ENCODE results near the gene CDK6. TPM values are rescaled to one million over a fixed set of nuclear protein-coding genes. Genes with fewer than 3 reads are reported as not detected.

Gene CDK6
- total and polyA plus RNA-seq, 2 of the 8 experiments (the other 6 are each of a cell fraction or from before 2014, with no cell fraction given), result 5.9 to 18.9 TPM

DNA sequence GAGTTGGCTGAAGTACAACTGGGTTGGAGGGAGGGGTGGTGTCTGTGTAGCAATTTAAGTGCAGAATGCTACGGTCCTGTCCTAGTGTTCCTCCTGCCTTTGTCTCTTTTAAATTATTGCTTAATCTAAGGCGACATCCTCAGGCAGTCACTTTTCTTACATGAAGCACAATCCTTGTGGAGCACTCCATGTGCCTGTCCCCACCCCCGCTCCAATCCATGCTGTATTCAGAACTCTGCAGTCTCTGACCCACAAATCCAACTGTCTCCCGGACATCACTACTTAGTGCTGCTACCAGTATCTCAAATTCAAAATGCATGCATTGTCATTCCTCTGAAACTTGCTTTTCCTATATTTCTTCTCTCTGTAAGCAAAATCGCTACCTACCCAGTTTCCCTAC, 154.7 kb downstream of the CDK6 start:
- ChIA-PET CTCF (ENCODE audit: partially characterized antibody) (interaction anchor here (0.7 to 1.3 kb wide), 5 partner anchors 9 to 151 kb away, joined by 3 to 4 read pairs (median 4); no protein-coding TSS in a partner anchor), POLR2A (ENCODE audit: partially characterized antibody) (no interaction called here)
- TF ChIP-seq BCL11A (IDR thresholded peaks at IDR 0.05; ENCODE audit: low read depth in 2 of 2, low read length in 2 of 2) (no peak), GTF2F1 (IDR thresholded peaks at IDR 0.05; ENCODE audit: borderline replicate concordance, low read depth, low read length) (no peak), RBBP5 (IDR thresholded peaks at IDR 0.05; ENCODE audit: borderline replicate concordance, low read depth, low read length) (no peak), RNF2 (IDR thresholded peaks at IDR 0.05; ENCODE audit: borderline replicate concordance, low read depth, low read length, missing control alignments, poor library complexity, severe bottlenecking) (no peak), TAF1 (IDR thresholded peaks at IDR 0.05; ENCODE audit: low read depth, low read length) (no peak), HDAC2 (IDR thresholded peaks at IDR 0.05; ENCODE audit: borderline replicate concordance in 1 of 2, low read depth in 2 of 2, low read length in 2 of 2) (no peak), CBX8 (IDR thresholded peaks at IDR 0.05; ENCODE audit: borderline replicate concordance, low read depth, low read length) (no peak), MAFK (IDR thresholded peaks at IDR 0.05; ENCODE audit: low read depth, low read length) (no peak), JUN (IDR thresholded peaks at IDR 0.05; ENCODE audit: low read depth, low read length) (no peak), JUND (IDR thresholded peaks at IDR 0.05; ENCODE audit: low read length) (no peak), KDM5A (IDR thresholded peaks at IDR 0.05; ENCODE audit: low read length) (no peak)
- TF ChIP-seq, protein P1, sequence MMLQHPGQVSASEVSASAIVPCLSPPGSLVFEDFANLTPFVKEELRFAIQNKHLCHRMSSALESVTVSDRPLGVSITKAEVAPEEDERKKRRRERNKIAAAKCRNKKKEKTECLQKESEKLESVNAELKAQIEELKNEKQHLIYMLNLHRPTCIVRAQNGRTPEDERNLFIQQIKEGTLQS (IDR thresholded peaks at IDR 0.05; ENCODE audit: insufficient read depth, low read depth, low read length), result no peak
- Histone ChIP-seq H3K23me2 (ENCODE audit: low read depth, low read length) (no peaks in the 10 kb centered on the region), H3K27me3 (replicated peaks in 1 of 4; ENCODE audit: control insufficient read depth in 3 of 4, extremely low read depth in 1 of 4, insufficient read depth in 3 of 4, low read length in 3 of 4) (peaks cover 0 to 9% (median 3%) of the 10 kb centered on the region in 4 experiments; a peak in 5 of 7 replicates), H3K4ac (replicated peaks; ENCODE audit: insufficient read length, low read depth, low read length) (no peak overlapping the region), H3K9ac (replicated peaks in 1 of 4; ENCODE audit: extremely low read depth in 1 of 4, low read depth in 3 of 4, low read length in 3 of 4) (no peak overlapping the region), H3K9me3 (ENCODE audit: insufficient read depth in 2 of 2, low read depth in 1 of 2, low read length in 1 of 2) (no peaks in the 10 kb centered on the region), H2BK12ac (ENCODE audit: low read depth, low read length) (peak overlapping the region; percentile 64; the same call in 1 of the 2 replicates), H3K27ac (ENCODE audit: low read depth, low read length) (no peak overlapping the region), H3K4me2 (ENCODE audit: insufficient read depth in 1 of 2, low read depth in 2 of 2, low read length in 2 of 2) (no peak overlapping the region), H3K36me3 (ENCODE audit: control insufficient read depth in 2 of 4, insufficient read depth in 4 of 4, low read length in 3 of 4) (no peaks in the 10 kb centered on the region), H2BK15ac (ENCODE audit: low read length) (peak overlapping the region; percentile 2; the same call in 1 of the 2 replicates), H4K5ac (ENCODE audit: insufficient read length, low read depth, low read length) (no peak overlapping the region), H3K14ac (ENCODE audit: insufficient read length) (no peak overlapping the region), H3K4me3 (ENCODE audit: extremely low read depth in 1 of 4, insufficient read depth in 2 of 4, low read depth in 3 of 4, low read length in 4 of 4) (no peak overlapping the region), H3K79me2 (ENCODE audit: control insufficient read depth in 1 of 2, insufficient read depth in 2 of 2, low read length in 2 of 2) (no peaks in the 10 kb centered on the region), H3K4me1 (replicated peaks in 1 of 4; ENCODE audit: control insufficient read depth in 3 of 4, insufficient read depth in 4 of 4, low read length in 3 of 4) (peaks cover 1 to 16% (median 8%) of the 10 kb centered on the region in 4 experiments; a peak in 4 of 7 replicates), H4K8ac (ENCODE audit: extremely low read depth, insufficient read depth, low read length) (no peak overlapping the region), H2AFZ (ENCODE audit: low read length) (no peak overlapping the region), H2BK5ac (ENCODE audit: low read depth, low read length) (no peak overlapping the region), H3K18ac (ENCODE audit: extremely low read depth, low read length) (no peak overlapping the region), H4K20me1 (replicated peaks in 1 of 2; ENCODE audit: control insufficient read depth in 1 of 2, insufficient read depth in 2 of 2, low read length in 2 of 2) (no peaks in the 10 kb centered on the region), H2BK20ac (ENCODE audit: low read length) (no peak overlapping the region), H3K23ac (ENCODE audit: insufficient read length) (no peak overlapping the region), H3K79me1 (ENCODE audit: low read depth, low read length) (no peaks in the 10 kb centered on the region; the same call in 1 of the 2 replicates), H2AK5ac (ENCODE audit: low read depth, low read length) (no peak overlapping the region), H4K91ac (replicated peaks; ENCODE audit: insufficient read length, low read length) (no peak overlapping the region), H3K56ac (replicated peaks; ENCODE audit: insufficient read length, low read depth, low read length) (no peak overlapping the region), H2BK120ac (replicated peaks; ENCODE audit: low read depth, low read length) (no peak overlapping the region)
- FAIRE-seq, result no peak
- WGBS, 2 experiments (ENCODE audit: extremely low coverage in 1 of 2, insufficient coverage in 1 of 2, insufficient read length in 1 of 2, insufficient replicate concordance in 2 of 2, low coverage in 1 of 2, low lambda C conversion rate in 2 of 2, missing lambda C conversion rate in 1 of 2), result 95% methylated on average over 5 of the region's 5 CpGs; no CpG with 5 or more reads in 1 of the 2 experiments
- no peak for DNase-seq (ENCODE audit: low read depth in 1 of 2, low spot score in 2 of 2)

Measured in H1 (cell line).